NB4 (cell line): ENCODE data around the gene H6PD.

Experiments
- DNase-seq: peaks from one replicate; pipeline ENCODE4 v3.0.0; 2010; ENCODE audit warnings: low read depth
- H3K4me3 ChIP-seq: one replicate; pipeline ENCODE4 v1.5.1; 2011; ENCODE audit warnings: mild to moderate bottlenecking, low read depth, low read length, moderate library complexity
- MAX ChIP-seq: IDR thresholded peaks from 2 replicates; pipeline ENCODE4 v1.6.1; 2011; ENCODE audit warnings: low read depth, low read length
- MYC ChIP-seq: IDR thresholded peaks from 2 replicates; pipeline ENCODE4 v1.6.1; 2011; ENCODE audit warnings: low read depth, low read length
- POLR2A ChIP-seq: IDR thresholded peaks from 2 replicates; pipeline ENCODE4 v1.6.1; 2011; ENCODE audit warnings: mild to moderate bottlenecking; ENCODE audit not compliant: insufficient read length; ENCODE audit errors: extremely low read depth
- TF ChIP-seq, protein P1 (sequence below): IDR thresholded peaks from one replicate; pipeline ENCODE4 v1.5.1; 2012; ENCODE audit warnings: low read depth, low read length

The H6PD gene

GRCh38 chr1:9197186-9198099 lies 37.1 kb upstream of the H6PD start:
- DNase-seq = peak; percentile 54
- TF ChIP-seq MAX = no peak
- TF ChIP-seq, protein P1, sequence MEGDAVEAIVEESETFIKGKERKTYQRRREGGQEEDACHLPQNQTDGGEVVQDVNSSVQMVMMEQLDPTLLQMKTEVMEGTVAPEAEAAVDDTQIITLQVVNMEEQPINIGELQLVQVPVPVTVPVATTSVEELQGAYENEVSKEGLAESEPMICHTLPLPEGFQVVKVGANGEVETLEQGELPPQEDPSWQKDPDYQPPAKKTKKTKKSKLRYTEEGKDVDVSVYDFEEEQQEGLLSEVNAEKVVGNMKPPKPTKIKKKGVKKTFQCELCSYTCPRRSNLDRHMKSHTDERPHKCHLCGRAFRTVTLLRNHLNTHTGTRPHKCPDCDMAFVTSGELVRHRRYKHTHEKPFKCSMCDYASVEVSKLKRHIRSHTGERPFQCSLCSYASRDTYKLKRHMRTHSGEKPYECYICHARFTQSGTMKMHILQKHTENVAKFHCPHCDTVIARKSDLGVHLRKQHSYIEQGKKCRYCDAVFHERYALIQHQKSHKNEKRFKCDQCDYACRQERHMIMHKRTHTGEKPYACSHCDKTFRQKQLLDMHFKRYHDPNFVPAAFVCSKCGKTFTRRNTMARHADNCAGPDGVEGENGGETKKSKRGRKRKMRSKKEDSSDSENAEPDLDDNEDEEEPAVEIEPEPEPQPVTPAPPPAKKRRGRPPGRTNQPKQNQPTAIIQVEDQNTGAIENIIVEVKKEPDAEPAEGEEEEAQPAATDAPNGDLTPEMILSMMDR = no peak
- no peak for TF ChIP-seq POLR2A
- TF ChIP-seq MYC = no peak
- H3K4me3 ChIP-seq = no peak overlapping the region

DNA sequence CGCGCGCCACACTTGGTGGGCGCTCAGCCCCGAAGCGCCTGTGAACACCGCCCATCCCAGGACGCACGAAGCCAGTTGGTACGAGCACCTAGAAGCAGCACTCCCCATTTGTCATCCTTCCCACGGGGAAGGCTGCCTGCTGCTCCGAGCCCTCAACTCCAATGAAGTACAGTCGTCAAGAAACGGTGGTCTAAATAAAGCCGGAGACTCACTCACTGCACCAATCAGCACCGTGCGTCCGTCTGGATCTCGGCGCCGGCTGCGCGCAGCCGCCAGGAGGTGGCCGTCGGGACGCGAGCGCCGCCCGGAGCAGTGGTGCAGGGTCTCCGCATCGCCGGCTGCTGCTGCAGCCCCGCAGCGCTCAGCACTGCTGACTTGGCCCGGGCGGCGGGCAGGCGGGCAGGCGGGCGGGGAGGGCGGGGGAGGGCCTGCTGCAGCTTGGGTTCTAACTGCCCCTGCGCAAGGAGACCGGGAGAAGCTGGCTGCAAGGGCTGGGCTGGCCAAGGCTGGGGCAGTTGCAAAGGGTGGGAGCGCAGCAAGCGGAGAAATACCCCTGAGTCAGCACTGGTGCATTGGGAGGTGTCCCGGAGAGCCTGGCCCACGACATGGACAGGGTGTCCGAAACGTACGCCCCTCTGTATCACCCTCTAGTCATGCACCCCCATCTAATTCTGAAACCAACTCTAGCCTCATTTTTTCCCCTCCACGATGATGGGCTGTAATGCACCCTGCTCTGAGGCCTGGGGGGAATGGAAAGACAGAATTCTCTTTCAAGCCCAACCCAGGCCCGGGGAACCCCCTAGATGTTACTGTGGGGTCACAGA lies 35.8 kb upstream of the H6PD start:
- H3K4me3 ChIP-seq = no peak overlapping the region
- TF ChIP-seq, protein P1 = no peak
- TF ChIP-seq MAX (no peak), POLR2A (no peak), MYC (no peak)
- peak; percentile 23 for DNase-seq

- no peak overlapping the region for H3K4me3 ChIP-seq
- no peak for TF ChIP-seq MYC
- no peak for TF ChIP-seq MAX
- no peak for TF ChIP-seq POLR2A
- TF ChIP-seq, protein P1 = no peak
Observed at GRCh38 chr1:9200441-9200840, 34.1 kb upstream of the H6PD start.

DNA sequence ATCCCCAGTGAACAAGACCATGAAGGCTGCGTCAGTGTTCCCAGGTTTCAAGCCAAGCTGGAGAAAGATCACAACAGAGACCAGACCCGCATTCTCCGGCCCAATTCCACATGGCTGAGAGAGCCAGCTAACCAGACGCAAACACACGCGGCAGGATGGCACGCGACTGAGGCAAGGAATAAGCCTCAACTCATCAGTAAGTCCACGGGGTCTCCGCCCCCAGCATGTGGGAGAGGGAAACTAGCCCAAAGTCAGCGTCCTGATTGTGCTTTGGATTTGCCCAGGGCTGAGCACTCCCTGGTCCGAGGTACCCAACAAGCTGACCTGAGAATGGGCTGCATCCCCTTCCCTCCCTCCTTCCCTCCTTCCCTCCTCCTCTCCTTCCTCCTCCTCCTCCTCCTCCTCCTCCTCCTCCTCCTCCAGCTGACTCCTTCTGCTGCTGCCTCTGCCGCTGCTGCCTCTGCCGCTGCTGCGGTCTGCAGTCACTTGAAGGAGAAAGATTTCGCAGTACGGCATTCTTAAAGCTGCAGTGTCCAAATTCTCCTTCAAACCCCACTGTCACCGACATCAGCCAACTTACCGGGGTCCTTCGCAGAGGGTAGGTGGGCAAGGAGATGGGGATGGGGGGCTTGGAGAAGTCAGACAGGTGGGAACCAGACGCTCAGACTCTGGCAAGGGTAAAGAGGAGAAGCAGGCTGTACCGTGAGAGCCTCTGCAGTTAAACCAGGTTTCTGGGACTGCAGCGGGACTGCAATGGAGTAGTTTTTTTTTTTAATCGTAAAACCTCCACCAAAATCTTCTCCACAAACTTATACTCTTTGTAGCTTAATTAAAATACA lies 33.0 kb upstream of the H6PD start:
- DNase-seq = peak; percentile 55
- TF ChIP-seq, protein P1 = no peak
- TF ChIP-seq MAX (no peak), POLR2A (no peak), MYC (no peak)

More at GRCh38 chr1:9200441-9200840, 34.1 kb upstream of the H6PD start:
- no peak for DNase-seq

DNA sequence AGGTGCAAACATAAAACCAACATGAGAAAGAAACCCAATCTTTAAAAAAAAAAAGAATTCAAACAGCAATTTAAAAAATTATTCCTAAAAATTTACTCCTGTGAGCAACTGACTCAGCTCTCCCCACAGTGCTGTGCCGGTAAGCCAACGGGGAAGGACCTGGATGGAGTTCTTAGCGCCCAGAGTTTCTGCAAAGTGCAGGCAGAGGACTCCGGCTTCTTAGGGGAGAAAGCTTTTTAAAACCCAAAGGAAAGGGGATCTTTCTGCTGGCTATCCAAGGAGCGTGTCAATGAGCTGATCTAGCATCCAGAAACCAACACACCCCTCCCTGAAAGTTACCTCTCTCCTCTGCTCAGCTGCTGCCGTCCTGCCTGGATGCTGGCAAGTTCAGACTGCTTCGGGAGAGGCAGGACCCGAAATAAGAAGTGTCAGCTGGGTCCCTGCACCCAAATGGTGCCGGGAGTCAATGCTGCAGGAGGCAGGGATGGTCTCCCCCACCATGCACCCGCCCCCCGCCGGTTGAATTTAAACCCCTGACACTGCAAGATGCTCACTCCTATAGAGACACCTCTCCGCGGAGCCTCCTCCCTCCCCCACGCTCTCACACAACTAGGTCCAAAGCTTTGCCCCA lies 32.2 kb upstream of the H6PD start:
- no peak for DNase-seq
- no peak overlapping the region for H3K4me3 ChIP-seq

More for the DNA sequence above, 33.0 kb upstream of the H6PD start:
- H3K4me3 ChIP-seq = peak overlapping the region; percentile 38

More for the DNA sequence above, 32.2 kb upstream of the H6PD start:
- TF ChIP-seq POLR2A = no peak
- no peak for TF ChIP-seq MAX
- no peak for TF ChIP-seq MYC
- TF ChIP-seq, protein P1 = no peak
